ENCODE results near the gene TUSC2.

Gene TUSC2

GRCh38 chr3:50334339-50335075 lies 6.5 kb upstream of the TUSC2 start:
- DNase-seq = no peak

DNA sequence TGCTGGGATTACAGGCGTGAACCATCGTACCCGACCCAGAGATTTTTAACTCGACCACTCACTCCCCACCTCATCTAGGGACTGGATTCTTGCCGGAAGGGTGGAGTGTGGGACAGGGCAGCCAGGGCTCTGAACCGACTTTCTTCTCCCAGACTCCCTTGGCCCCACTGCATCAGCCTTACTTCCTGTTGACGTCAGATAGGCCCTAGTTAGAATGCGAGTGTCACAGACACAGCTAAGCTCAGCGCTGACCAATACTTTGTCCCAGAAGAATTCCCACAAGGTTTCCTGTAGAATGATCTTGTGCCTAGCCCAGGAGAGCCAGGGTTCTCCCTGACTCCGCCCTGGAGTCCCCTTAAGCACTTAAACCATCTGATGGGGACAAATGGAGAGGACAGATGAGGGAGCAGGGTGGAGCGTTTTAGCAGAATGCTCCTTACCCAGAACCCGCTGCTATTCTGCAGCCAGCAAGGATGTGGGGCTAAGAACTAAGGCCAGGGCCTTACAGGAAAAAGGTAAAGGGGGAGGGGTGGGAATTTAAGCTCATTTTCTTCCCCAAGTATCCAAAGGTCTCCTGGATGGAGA lies 5.8 kb upstream of the TUSC2 start:
- DNase-seq = peak in 1 of 2 donors; percentile 40

- DNase-seq = no peak
Observed at GRCh38 chr3:50331364-50331907, 3.4 kb upstream of the TUSC2 start.

DNA sequence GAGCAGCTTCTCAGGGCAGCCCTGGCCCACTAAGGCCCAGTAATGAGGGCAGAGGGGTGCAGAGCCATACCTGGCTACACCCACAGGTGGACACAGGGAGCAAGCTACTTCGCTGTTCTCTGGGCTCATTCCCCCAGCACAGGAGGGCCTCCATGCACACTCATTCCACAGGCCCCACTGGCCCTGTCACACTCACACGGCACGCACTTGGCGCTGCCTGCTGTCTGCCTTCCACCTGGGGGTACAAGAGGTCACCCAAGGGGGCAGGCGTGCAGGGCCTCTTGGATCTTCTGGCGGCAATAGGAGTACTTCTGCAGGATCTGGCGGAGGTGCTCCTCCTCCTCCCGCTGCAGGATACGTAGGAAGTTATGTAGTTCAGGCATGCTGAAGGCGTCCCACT lies 2.3 kb upstream of the TUSC2 start:
- no peak for DNase-seq

- DNase-seq = no peak
Observed at GRCh38 chr3:50327129-50327528, 894 bp downstream of the TUSC2 start.

DNA sequence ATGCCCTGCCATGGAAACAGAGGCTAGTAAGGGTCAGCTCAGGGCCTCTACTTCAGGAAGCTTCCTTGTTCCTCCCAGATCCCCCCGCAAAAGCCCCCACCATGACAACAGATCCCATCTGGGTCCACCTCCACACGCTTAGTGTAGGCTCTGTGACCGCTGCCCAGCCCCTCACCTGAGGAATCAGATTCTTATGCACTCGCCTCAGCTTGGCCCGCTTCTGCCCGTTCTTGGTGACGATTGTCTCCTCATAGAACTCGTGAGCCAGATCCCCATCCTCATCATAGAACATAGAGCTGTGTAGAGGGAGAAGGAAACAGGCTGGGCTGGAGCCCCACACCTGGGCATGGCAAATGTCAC lies 1.9 kb downstream of the TUSC2 start:
- no peak for DNase-seq

DNA sequence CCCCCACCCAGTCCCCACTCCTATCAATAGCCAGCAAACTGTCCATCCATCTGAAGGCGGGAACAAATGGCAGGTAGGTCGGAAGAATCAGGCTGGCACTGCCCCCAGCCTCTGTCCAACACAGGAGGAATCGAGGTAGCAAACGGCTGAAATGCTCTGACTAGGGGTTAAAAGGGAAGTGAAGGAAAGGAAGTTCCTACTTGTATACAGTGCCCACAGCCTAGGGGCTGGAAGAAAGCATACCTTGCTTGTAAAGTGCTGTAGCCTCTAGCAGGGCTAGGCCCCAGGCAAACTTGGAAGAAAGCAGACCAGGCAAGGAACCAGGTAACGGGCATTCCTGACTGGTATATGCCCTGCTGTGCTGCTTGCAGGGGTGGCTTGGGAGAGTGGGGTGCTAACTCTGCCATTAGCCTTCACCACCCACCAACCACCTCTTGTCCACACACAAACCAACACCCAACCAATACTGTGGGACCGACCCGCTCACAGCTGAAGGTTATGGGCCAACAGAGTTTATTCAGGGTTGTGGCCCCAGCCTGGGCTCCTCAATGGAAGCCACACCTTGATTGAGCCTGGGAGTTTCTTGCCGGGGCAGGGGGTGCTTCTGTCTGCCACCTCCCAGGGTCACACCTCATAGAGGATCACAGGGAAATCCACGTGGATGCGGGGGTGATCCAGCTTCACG lies 2.4 kb downstream of the TUSC2 start:
- no peak for DNase-seq

- DNase-seq = no peak
Observed at GRCh38 chr3:50325113-50325480, 2.9 kb downstream of the TUSC2 start.

DNA sequence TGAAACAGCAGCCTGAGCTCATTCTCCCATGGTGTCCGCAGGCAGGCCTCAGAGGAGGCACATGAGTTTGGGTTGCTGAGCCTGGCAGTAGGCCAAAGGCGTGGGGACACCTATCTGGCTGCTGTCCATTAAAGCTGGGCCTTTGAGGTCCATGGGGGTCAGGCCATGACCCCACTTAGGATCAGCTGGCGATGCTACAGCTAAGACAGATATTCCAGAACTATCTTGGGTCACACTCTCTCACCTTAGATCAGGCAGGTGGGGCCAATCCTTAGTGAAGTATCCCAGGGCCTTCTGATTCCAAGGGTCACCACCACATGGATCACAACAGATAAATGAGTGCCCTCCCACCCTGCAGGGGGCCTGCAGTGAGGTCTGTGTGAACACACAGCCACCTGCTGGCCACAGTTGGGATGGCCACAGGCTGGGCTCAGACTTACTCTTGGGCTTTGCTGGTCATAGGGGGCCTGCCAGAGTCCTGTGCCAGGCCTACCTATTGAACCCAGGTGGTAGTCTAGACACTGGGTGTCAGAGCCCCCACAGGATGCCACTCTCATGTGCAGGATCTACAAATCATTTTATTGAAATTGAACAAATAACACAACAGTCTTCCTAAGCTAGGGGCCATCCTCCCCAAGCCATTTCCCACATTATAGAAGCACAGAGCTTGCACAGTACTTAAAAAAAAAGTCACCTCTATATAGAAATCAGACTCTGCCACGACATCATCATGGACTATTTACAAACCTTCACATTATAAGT lies 3.5 kb downstream of the TUSC2 start:
- DNase-seq = peak; percentile 66 to 70

DNA sequence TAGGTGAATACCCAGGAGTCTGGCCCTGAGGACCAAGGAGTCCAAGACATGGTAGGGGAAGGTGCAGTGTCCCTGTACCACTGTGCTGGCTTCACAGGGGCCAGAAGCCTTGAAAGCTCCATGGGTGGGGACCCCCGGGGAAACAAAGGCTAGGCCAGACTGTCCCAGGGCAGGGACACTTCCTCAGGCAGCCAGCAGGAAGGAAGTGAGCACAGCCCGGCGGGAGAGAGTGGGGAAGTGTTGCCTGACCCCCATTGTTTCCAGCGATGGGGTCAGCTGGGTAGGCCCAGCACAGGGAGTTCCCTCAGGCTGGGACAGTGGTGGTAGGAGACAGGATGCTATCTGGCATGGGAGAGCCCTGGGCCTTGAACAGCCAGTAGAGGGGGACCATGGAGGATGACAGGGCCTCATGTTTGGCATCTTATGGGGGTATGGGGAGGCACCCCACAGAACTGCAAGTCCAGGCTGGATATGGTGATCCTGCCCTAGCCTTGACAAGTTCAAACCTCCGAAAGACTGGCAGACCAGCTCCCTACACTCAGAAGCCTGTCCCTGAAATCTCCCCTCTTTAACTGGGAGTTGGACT lies 4.3 kb downstream of the TUSC2 start:
- DNase-seq = no peak

GRCh38 chr3:50323092-50323600 lies 4.9 kb downstream of the TUSC2 start:
- no peak for DNase-seq

DNA sequence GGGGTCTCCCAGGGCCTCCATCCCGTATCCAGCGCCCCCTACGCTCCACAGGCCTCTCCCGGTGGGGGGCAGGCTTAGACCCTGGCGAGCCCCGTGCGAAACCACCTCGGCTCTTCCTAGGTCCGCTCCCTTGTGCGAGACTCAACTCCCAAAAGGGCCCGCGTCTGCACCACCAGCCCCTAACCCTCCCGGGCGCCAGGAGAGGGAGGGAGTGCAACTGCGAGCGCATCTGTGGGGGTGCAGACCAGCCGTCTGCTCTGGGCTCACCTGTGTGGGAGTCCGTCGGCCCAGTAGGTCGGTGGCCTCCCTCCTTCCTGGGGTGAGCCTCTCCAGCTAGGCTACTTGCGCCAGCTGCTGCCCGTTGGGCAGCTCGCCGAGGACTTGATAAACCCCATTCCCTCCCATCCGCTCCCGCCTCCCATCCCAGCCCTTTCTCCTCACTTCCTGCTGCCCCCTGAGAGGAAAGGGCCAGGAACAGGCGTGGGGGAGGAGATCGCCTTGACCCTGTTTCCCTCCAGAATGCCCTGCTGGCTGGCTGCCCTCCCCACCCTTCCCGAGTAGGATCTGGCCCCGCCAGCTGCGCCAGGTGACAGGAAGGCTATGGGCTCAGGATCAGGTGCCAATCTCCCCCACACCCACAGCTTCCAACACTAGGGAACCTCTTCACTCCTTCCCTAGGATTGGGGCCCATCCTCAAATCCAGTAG lies 5.5 kb downstream of the TUSC2 start, which contains the start of gene HYAL2:
HYAL2 (minus strand) TSS at position 360 of the 706 bp plus-strand sequence. CDS start 2,256 bp downstream, outside the sequence.
- no peak for DNase-seq

- DNase-seq = no peak
Observed at GRCh38 chr3:50322115-50322385, 6.0 kb downstream of the TUSC2 start.

DNA sequence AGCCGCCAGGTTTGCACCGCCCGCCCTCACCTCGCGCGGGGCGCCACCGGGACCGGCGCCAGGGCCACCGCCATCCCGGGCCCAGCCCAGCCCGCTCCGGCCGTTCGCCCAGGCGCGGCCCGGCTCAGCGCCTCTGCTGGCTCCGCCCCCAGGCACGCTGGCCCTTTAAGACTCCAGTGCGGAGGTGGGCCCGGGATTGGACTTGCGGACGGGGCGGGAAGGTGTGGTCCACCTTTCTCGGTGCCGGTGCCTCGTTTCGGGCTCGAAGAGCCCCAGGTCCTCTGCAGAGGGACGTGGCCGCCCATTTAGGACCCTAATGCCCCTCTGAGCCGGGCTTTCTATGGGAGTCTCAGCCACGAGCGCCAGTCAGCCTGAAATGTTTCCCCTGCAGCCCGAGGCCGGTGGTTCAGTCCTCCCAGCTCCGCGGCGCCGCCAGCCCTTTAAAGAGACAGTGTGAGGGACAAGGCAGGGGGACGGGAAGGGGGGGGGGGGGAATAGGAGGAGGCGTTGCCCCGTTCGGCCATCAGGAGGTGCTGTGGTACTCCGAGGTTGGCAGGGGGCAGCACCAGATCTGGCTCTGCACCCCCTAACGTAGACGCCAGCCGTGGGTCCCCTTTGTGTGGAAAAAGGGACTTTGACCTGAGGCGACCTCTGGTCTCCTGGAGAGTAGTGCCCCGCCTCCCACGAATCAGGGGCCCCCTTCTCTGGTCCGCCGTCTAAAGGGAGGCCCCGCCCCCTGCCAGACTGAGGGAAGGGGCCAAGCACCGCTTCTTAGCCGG lies 6.5 kb downstream of the TUSC2 start:
- DNase-seq = peak; percentile 84 to 85

DNA sequence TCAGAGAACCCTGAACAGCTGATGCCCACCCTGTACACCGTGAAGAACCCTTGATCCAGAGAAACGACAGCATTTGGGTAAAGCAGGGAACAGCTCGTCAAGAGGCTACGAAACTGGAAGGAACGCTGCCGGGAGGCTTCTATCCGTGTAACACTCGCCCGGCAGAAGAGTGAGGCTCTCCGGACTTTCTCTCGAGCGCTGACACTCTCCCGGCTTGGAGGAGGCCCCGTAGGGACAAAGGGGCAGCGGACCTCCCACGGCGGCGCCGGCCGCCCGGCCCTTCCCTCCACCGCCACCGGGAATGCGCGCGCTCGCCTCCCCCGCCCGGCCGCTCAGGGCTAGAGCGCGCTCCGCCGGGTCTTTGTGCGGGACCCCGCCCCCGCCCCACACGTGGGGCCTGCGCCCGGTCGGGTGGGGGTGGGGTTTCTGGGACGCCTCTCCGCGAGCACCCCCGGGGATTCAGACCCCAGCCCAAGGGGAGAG lies 7.1 kb downstream of the TUSC2 start:
- peak; percentile 65 to 66 for DNase-seq

GRCh38 chr3:50319894-50320625 lies 8.0 kb downstream of the TUSC2 start:
- no peak for DNase-seq

- no peak for DNase-seq
Observed at GRCh38 chr3:50319181-50319893, 8.7 kb downstream of the TUSC2 start.

GRCh38 chr3:50318615-50319014 lies 9.4 kb downstream of the TUSC2 start:
- no peak for DNase-seq

DNA sequence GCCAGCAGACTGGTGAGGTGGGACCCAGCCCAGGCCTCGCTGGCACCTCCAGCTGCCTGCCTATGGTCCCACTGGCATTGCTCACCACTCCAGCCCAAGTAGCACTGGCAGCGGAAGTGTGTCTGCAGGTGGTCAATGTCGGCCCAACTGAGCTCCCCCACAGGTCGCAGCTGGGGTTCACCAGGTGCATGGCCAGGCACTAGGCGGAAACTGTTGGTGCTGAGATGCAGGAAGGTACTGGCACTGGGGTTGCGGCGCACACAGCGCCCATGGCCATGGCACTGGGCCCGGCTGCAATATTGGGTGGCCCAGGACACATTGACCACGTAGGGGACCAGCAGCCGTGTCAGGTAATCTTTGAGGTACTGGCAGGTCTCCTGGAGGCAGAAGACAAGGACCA lies 9.9 kb downstream of the TUSC2 start:
- no peak for DNase-seq

DNA sequence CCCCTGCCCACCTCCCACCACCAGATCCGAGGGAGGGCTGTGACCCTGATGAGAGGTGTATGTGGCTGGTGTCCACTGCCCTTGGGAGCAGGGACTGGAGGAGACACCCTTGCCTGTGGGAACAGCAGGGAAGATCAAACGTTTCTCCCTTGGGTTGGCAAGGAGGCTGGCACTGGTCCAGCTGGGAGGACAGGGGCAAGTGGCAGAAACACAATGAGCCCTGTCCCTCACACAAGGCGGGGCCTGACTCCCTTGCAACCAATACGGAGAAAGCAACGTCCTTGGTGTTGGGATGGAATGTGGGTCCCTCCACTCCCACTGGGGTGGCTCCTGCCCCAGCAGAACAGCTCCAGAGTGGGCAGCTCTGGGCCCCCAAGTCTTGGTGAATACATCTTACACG lies 10.7 kb downstream of the TUSC2 start:
- DNase-seq = no peak
